HG03095 (cell line): ENCODE results near the gene CCL5.

Experiments used
- ATAC-seq: cut with Tn5 transposase; IDR thresholded peaks from one replicate; pipeline ENCODE4 v1.9.1; 2021; ENCODE audit warnings: moderate library complexity; ENCODE audit not compliant: unreplicated experiment

Gene CCL5

DNA sequence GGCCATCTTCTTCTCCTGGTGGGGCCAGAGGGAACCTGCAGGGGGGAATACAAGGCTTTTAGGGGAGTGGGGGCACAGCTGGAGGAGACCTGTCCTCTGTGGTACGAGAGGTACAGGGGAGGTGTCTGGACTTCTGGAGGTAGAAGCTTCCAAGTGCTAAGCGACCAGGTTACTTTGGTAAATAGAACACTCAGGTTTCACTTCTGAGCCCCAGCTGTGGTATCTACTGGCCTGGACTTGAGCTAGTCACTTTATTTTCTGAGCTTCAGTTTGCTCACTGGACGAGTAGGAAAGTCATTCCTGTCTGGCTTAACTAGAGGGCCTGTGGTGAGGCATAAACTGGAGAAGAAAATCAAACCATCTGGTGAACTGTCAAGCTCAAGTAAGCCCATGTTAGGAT lies 11.4 kb downstream of the CCL5 start, which contains the start of gene HEATR9:
HEATR9 (minus strand) TSS at position 155 of the 400 bp plus-strand sequence; CDS start at position 6, 149 bp downstream.
- no peak for ATAC-seq

GRCh38 chr17:35867574-35867973 lies 12.6 kb downstream of the CCL5 start:
- no peak for ATAC-seq

GRCh38 chr17:35866341-35866950 lies 13.7 kb downstream of the CCL5 start:
- no peak for ATAC-seq

DNA sequence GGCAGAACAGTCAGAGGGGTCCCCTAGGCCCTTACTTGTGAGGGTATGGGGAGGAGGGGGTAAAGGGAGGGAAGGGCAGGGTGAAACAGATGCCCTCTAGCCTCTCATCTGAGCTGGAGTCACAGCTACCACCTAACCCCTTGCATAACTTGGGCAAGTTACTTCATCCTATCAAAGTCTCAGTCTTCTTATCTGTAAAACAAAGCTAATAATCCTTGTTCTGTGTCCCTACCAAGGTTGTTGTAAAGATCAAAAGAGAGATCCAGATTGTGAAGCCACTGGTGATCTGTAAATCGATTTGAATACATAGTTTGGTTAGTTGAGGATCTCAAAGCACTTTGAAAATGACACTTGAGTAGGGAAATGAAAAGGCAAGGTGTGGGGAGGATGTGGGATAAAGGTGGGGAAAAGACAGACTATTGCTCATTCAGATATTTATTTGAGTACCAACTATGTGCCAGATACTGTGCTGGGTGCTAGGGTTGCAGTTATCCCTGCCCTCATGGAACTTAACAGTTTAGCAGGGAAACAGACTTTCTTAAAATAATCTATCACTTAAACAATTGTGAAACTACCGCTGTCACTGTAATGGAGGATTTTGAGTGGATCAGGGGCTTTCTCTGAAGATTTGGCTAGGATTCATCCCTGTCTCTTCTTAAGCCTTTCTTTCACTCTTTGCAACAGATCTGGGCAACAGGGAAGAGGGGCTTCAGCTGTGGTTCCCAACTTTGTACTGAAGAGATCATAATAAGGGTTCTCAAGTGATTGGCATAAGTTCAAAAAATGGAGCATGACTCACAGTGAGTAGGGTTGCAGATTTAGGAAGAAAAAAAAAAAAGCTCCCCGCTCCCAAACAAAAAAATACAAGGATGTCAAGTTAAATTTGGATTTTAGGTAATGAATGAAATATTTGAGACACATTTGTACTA lies 14.5 kb downstream of the CCL5 start:
- ATAC-seq, result no peak

DNA sequence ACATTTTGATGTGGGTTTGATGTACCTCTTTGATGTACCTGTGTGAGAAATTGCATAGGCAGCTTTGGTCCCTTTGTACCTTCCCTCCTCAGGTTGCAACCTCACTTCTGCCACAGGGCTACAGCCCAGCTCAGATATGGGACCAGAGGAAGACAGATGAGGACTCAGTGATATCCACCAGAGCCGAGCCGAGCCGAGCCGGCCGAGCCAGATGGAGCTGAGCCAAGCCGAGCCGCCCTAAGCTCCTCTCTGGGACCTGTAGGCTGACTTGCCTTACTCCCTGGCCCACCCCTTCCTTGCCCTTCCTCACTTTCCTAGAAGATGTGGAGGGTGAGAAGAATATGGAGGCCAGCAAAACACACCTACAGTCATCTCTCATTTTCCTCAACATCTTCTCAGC lies 15.3 kb downstream of the CCL5 start:
- no peak for ATAC-seq

DNA sequence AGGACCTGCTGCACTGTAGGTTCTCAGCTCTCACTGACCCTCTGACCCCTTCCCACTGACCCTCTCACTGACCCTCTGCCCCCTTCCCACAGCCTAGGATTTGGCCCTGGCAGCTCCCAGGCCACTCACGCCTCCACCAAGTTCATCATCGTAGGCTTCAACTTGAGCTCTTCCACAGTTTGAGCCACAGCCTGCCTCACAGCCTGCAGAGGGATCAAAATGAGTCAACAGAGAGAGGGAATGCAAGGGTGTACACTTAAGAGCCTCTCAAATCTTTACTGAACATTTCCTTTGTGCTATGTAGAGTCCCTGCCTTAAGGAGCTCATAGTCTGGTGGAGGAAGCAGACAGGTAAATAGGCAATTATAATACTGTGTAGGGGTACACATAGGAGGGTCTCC lies 23.6 kb downstream of the CCL5 start:
- no peak for ATAC-seq

DNA sequence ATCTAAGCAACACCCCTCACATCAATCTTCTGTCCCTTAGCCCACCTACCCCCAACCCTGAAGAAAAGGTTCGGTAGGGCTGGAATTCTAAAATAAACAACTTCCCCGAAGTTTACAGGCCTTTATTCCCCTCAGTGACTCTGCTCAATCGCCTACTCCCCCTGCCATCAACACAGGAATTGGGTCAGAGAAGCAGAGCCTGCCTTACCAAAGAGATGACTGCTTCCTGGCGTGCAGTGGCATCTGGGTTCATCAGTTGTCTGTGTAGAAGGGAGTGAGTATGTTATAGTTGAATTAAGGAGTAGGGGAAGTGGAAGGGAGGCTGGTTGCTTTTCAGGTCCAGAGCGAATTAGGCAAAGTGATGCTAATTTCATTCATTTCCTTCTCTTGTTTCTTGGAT lies 24.2 kb downstream of the CCL5 start:
- no peak for ATAC-seq

GRCh38 chr17:35849469-35850348 lies 30.5 kb downstream of the CCL5 start:
- no peak for ATAC-seq

- ATAC-seq, result no peak
These were observed 32.4 kb downstream of the CCL5 start for GRCh38 chr17:35847633-35848373.

- ATAC-seq, result no peak
These were observed 33.2 kb downstream of the CCL5 start for GRCh38 chr17:35847006-35847405.

DNA sequence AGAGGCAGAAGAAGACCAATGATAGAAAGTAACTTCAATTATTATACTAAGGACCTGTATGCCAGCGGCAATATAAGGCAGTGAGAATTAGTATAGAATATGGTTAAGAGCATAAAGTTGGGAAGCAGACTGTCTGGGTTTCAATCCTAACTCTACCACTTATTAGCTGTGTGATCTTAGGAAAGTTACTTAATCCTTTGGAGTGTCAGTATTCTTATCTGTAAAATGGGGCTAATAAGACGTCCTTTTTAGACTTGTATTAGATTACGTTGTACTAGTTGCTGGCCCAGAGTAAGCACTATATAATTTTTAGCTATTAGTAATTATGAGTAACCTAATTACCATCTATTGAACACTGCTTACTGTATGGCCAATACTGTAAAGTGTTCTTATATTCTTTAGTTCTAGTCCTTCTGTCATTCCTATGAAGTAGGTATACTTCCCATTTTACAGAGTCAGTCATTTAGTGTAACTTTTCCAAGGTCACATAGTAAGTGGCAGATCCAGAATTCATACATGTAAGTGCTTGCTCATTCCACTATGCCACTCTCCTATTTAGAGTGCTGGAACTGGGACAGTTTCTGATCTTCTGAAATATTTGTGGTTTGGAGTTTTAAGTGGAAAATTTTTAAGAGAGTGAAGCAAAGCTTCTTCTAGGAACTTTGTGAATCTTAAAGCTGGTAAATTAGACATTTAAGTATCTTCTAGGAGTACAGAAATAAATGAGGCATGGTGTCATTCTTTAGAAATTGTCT lies 33.9 kb downstream of the CCL5 start:
- no peak for ATAC-seq

GRCh38 chr17:35844547-35844946 lies 35.6 kb downstream of the CCL5 start:
- no peak for ATAC-seq

- ATAC-seq, result no peak
These were observed 36.5 kb downstream of the CCL5 start for GRCh38 chr17:35843698-35844097.

DNA sequence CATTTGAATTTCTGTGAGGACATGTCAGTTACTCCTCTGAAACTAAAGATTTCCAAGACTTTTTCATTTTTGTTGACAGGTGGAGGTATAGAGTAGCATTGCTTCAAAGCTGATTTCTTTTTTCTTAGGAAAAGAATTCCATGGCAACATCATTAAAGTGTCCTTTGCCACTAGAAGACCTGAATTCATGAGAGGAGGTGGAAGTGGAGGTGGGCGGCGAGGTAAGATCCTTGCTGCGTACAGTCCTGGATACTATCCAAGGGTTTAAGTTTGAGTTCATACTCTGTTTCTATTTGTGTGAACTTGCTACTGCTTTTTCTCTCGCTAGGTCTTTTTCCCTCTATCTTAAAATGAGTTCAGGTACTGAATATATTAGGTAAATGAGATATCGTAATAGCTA lies 37.9 kb downstream of the CCL5 start:
- ATAC-seq, result no peak

DNA sequence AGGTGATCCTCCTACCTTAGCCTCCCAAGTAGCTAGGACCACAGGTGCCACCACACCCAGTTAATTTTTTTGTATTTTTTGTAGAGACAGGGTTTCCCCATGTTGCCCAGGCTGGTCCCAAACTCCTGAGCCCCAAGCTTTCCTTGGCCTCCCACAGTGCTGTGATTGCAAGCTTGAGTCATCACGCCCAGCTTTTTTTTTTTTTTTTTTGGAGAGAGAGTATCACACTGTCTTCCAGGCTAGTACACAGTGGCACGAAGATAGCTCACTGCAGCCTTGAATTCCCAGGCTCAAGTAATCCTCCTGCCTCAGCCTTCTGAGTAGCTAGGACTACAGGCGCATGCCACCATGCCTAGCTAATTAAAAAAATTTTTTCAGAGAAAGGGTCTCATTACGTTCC lies 38.7 kb downstream of the CCL5 start:
- no peak for ATAC-seq

DNA sequence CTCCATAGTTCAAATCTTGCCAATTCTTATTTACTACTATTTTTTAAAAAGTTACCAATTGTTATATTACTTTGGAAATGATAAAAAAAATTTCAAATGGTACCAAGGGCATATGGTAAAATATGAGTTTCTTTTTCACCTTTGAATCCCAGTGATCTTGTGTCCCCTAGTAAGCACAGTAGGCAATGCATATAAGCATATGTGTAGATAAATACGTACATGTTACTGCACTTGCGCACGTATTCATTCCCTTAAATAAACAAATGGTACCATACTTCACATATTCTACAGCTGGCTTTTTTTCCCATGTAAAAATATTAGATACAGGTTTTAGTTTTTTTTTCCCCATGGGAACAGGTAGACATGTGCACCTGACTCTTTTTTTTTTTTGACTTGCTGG lies 39.1 kb downstream of the CCL5 start:
- no peak for ATAC-seq

- no peak for ATAC-seq
These were observed 55.0 kb downstream of the CCL5 start for GRCh38 chr17:35825206-35825605.
